SK-N-SH treated with all-trans-retinoic acid at 6 μM for 48 hours (cell line): ENCODE measurements around the gene KIAA0319L.

ENCODE experiments used
- ATAC-seq: fragments of 200-7000 bp; cut with Tn5 transposase; 3 replicates; pipeline ENCODE4 v1.9.1; 2020; ENCODE audit warnings: mild to moderate bottlenecking, moderate library complexity
- ARNTL ChIP-seq: fragments of 450-650 bp; formaldehyde crosslinking; IDR thresholded peaks from 2 replicates; pipeline ENCODE4 v1.5.0; 2020; ENCODE audit warnings: low read depth, mild to moderate bottlenecking, moderate library complexity, borderline replicate concordance
- BACH2 ChIP-seq: fragments of 250-450 bp; sonication (Bioruptor Pico); IDR thresholded peaks from 2 replicates; pipeline ENCODE4 v1.9.0; 2021; ENCODE audit warnings: mild to moderate bottlenecking, borderline replicate concordance
- CSDC2 ChIP-seq: fragments of 250-450 bp; sonication (Bioruptor Pico); IDR thresholded peaks from 2 replicates; pipeline ENCODE4 v1.5.0; 2020; ENCODE audit warnings: mild to moderate bottlenecking, moderate library complexity
- CSRNP3 ChIP-seq: fragments of 250-450 bp; sonication (Bioruptor Pico); IDR thresholded peaks from 2 replicates; pipeline ENCODE4 v1.5.1; 2021; ENCODE audit warnings: mild to moderate bottlenecking, moderate library complexity
- ESRRG ChIP-seq: fragments of 250-450 bp; sonication (Bioruptor Pico); IDR thresholded peaks from 2 replicates; pipeline ENCODE4 v1.6.1; 2021; ENCODE audit warnings: mild to moderate bottlenecking
- GLIS3 ChIP-seq: fragments of 250-450 bp; sonication (Bioruptor Pico); IDR thresholded peaks from 2 replicates; pipeline ENCODE4 v1.5.0; 2020; ENCODE audit warnings: mild to moderate bottlenecking, moderate library complexity
- ISL1 ChIP-seq: fragments of 250-450 bp; sonication (Bioruptor Pico); IDR thresholded peaks from 2 replicates; pipeline ENCODE4 v2.1.2; 2022; ENCODE audit warnings: mild to moderate bottlenecking, moderate library complexity
- OSR1 ChIP-seq: fragments of 250-450 bp; sonication (Bioruptor Pico); IDR thresholded peaks from 2 replicates; pipeline ENCODE4 v1.8.0; 2022; ENCODE audit warnings: moderate library complexity, mild to moderate bottlenecking, inconsistent platforms
- PATZ1 ChIP-seq: fragments of 250-450 bp; sonication (Bioruptor Pico); IDR thresholded peaks from 2 replicates; pipeline ENCODE4 v1.8.0; 2020; ENCODE audit warnings: mild to moderate bottlenecking, moderate library complexity, borderline replicate concordance
- PPARA ChIP-seq: fragments of 250-450 bp; sonication (Bioruptor Pico); IDR thresholded peaks from 2 replicates; pipeline ENCODE4 v1.5.0; 2020; ENCODE audit warnings: mild to moderate bottlenecking, borderline replicate concordance
- RARB ChIP-seq: fragments of 250-450 bp; sonication (Bioruptor Pico); IDR thresholded peaks from 2 replicates; pipeline ENCODE4 v1.8.0; 2021; ENCODE audit warnings: mild to moderate bottlenecking, moderate library complexity
- SNAI2 ChIP-seq: fragments of 250-450 bp; sonication (Bioruptor Pico); IDR thresholded peaks from 2 replicates; pipeline ENCODE4 v1.5.0; 2020; ENCODE audit warnings: mild to moderate bottlenecking, moderate library complexity
- TCF4 ChIP-seq: fragments of 250-450 bp; sonication (Bioruptor Pico); IDR thresholded peaks from 2 replicates; pipeline ENCODE4 v1.8.0; 2021; ENCODE audit warnings: mild to moderate bottlenecking, moderate library complexity, borderline replicate concordance
- TOX ChIP-seq: fragments of 250-450 bp; sonication (Bioruptor Pico); IDR thresholded peaks from 2 replicates; pipeline ENCODE4 v1.8.0; 2021; ENCODE audit warnings: mild to moderate bottlenecking, moderate library complexity, borderline replicate concordance
- TSHZ2 ChIP-seq: fragments of 250-450 bp; sonication (Bioruptor Pico); IDR thresholded peaks from 2 replicates; pipeline ENCODE4 v1.5.0; 2020; ENCODE audit warnings: mild to moderate bottlenecking, moderate library complexity
- ZC3H10 ChIP-seq: fragments of 250-450 bp; sonication (Bioruptor Pico); IDR thresholded peaks from 2 replicates; pipeline ENCODE4 v1.5.1; 2021; ENCODE audit warnings: mild to moderate bottlenecking, moderate library complexity
- ZFP3 ChIP-seq: fragments of 250-450 bp; sonication (Bioruptor Pico); IDR thresholded peaks from 2 replicates; pipeline ENCODE4 v1.5.0; 2020; ENCODE audit warnings: mild to moderate bottlenecking, moderate library complexity
- ZFP30 ChIP-seq: fragments of 450-650 bp; formaldehyde crosslinking; IDR thresholded peaks from 2 replicates; pipeline ENCODE4 v1.5.0; 2022; ENCODE audit warnings: mild to moderate bottlenecking, moderate library complexity
- ZNF565 ChIP-seq: fragments of 450-650 bp; formaldehyde crosslinking; conservative IDR thresholded peaks from 2 replicates; pipeline ENCODE4 v1.5.0; 2020; ENCODE audit warnings: low read depth, mild to moderate bottlenecking, moderate library complexity
- ZNF70 ChIP-seq: fragments of 450-650 bp; formaldehyde crosslinking; IDR thresholded peaks from 2 replicates; pipeline ENCODE4 v1.5.0; 2020; ENCODE audit warnings: mild to moderate bottlenecking, moderate library complexity

KIAA0319L gene

GRCh38 chr1:35443768-35444518 lies 113.3 kb downstream of the KIAA0319L start (continued):
- TF ChIP-seq CSRNP3 (CRISPR knock-in tag) (no peak), ZNF565 (CRISPR knock-in tag) (no peak), CSDC2 (CRISPR knock-in tag) (no peak), RARB (CRISPR knock-in tag) (no peak)
- TF ChIP-seq, all 23 proteins: peak for 0

- TF ChIP-seq ESRRG (CRISPR knock-in tag) (no peak), ARNTL (no peak), SNAI2 (no peak), RARB (CRISPR knock-in tag) (no peak), TCF4 (CRISPR knock-in tag) (no peak), CSRNP3 (CRISPR knock-in tag) (no peak), TOX (CRISPR knock-in tag) (no peak), ZNF565 (CRISPR knock-in tag) (no peak), PPARA (CRISPR knock-in tag) (no peak)
- no peak for ATAC-seq
Measured at GRCh38 chr1:35442734-35443133, 114.5 kb downstream of the KIAA0319L start.

- TF ChIP-seq RARB (CRISPR knock-in tag) (no peak), ZFP30 (CRISPR knock-in tag) (no peak), BACH2 (no peak), CSRNP3 (CRISPR knock-in tag) (no peak), ZC3H10 (CRISPR knock-in tag) (no peak)
- ATAC-seq: no peak
Measured at GRCh38 chr1:35441926-35442579, 115.2 kb downstream of the KIAA0319L start.

- ATAC-seq: no peak
- TF ChIP-seq ARNTL: no peak
- no peak for TF ChIP-seq TOX (CRISPR knock-in tag)
- TF ChIP-seq PATZ1 (CRISPR knock-in tag): no peak
- TF ChIP-seq RARB (CRISPR knock-in tag): no peak
- no peak for TF ChIP-seq GLIS3 (CRISPR knock-in tag)
- TF ChIP-seq CSDC2 (CRISPR knock-in tag): no peak
- no peak for TF ChIP-seq ISL1 (CRISPR knock-in tag)
- no peak for TF ChIP-seq SNAI2
- TF ChIP-seq ZFP30 (CRISPR knock-in tag): no peak
- TF ChIP-seq OSR1 (CRISPR knock-in tag): no peak
- no peak for TF ChIP-seq ESRRG (CRISPR knock-in tag)
- no peak for TF ChIP-seq TCF4 (CRISPR knock-in tag)
Measured at GRCh38 chr1:35439626-35440025, 117.6 kb downstream of the KIAA0319L start.

GRCh38 chr1:35437200-35437599 lies 120.0 kb downstream of the KIAA0319L start:
- ATAC-seq: no peak
- no peak for TF ChIP-seq CSDC2 (CRISPR knock-in tag)
- no peak for TF ChIP-seq ZNF565 (CRISPR knock-in tag)
- no peak for TF ChIP-seq RARB (CRISPR knock-in tag)
- TF ChIP-seq ZC3H10 (CRISPR knock-in tag): no peak
- no peak for TF ChIP-seq ISL1 (CRISPR knock-in tag)
- TF ChIP-seq TSHZ2 (CRISPR knock-in tag): no peak
- TF ChIP-seq PATZ1 (CRISPR knock-in tag): no peak
- no peak for TF ChIP-seq ZFP3 (CRISPR knock-in tag)
- no peak for TF ChIP-seq GLIS3 (CRISPR knock-in tag)
- no peak for TF ChIP-seq ESRRG (CRISPR knock-in tag)
- no peak for TF ChIP-seq ZNF70 (CRISPR knock-in tag)
- TF ChIP-seq ZFP30 (CRISPR knock-in tag): no peak
- TF ChIP-seq BACH2: no peak
